ENCODE measurements around the gene WDFY4.
"Not testable (repeated sequence)": the region's sequence is repeated elsewhere in the genome, so short reads cannot be mapped to it uniquely, and the experiment has no call there.

Gene WDFY4

GRCh38 chr10:48684792-48685623, at the start of gene WDFY4:
Gene WDFY4, plus strand, starts transcription at chr10:48684873. Its CDS starts 24,860 bp downstream, at chr10:48709733.
- no peak for FAIRE-seq

- FAIRE-seq, result no peak
Observed at GRCh38 chr10:48634984-48635557, 49.6 kb upstream of the WDFY4 start.

- FAIRE-seq, result no peak
Observed at GRCh38 chr10:48636231-48636630, 48.4 kb upstream of the WDFY4 start.

DNA sequence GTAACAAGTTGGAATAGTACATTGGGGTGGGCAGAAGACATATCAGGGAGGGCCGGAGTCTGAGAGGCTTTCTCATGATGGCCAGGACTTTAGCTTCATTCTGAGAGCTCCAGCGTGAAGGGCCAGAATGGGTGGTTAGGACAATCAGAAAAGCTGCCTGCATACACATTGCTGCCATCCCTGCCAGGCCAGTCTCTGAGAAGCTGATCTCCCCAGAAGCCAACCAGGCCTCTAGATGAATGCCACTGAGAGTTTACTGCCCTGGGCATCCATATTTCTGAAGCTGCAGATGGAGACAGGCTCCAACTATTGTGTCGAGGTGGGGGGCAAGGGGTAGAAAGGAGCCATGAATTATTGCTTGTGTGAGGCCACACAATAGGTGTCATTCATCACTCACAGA, 47.8 kb upstream of the WDFY4 start:
- FAIRE-seq, result no peak

- FAIRE-seq, result no peak
Observed at GRCh38 chr10:48638158-48638557, 46.5 kb upstream of the WDFY4 start.

- FAIRE-seq, result no peak
Observed at GRCh38 chr10:48638739-48639527, 45.7 kb upstream of the WDFY4 start.

GRCh38 chr10:48639632-48640031, 45.0 kb upstream of the WDFY4 start:
- no peak for FAIRE-seq

- no peak for FAIRE-seq
Observed at GRCh38 chr10:48640326-48640725, 44.3 kb upstream of the WDFY4 start.

DNA sequence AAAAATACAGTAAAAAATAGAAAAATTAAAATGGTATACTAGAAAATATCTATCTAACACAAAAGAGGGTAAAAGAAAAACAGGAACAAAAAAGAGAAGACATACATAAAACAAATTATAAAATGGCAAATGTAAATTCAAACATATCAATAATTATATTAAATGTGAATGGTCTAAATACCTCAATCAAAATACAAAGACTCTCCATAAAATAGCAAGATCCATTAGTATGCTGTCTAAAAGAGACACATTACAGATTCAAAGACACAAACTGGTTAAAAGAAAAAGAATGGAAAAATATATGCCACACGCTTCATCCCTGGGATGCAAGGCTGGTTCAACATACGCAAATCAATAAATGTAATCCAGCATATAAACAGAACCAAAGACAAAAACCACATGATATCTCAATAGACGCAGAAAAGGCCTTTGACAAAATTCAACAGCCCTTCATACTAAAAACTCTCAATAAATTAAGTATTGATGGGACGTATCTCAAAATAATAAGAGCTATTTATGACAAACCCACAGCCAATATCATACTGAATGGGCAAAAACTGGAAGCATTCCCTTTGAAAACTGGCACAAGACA, 43.5 kb upstream of the WDFY4 start:
- not testable (repeated sequence) for FAIRE-seq

DNA sequence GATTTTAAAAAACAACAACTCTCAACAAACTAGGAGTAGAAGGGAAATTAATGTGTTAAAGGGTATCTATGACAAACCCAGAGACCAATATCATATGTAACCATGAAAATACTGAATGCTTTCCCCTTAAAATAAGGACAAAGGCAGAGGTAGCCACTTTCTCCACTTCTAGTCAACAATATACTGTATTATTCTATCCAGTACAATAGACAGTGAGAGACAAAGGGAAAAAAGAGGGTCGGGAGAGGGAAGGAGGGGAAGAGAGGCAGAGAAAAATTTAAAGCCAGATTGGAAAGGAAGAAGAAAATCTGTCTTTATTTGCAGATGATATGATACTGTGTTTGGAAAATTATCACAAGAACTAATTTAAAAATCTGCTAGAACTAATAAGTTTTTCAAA, 39.1 kb upstream of the WDFY4 start:
- FAIRE-seq, result no peak

DNA sequence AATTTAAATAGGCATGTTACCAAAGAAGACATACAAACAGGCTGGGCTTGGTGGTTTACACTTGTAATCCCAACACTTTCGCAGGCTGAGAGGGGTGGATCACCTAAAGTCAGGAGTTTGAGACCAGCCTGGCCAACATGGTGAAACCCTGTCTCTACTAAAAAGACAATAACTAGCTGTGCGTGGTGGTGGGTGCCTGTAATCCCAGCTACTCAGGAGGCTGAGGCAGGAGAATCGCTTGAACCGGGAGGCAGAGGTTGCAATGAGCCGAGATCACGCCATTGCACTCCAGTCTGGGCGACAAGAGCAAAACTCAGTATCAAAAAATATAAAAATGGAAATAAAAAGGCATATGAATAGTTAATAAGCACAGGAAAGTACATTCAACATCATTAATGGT, 37.6 kb upstream of the WDFY4 start:
- not testable (repeated sequence) for FAIRE-seq

DNA sequence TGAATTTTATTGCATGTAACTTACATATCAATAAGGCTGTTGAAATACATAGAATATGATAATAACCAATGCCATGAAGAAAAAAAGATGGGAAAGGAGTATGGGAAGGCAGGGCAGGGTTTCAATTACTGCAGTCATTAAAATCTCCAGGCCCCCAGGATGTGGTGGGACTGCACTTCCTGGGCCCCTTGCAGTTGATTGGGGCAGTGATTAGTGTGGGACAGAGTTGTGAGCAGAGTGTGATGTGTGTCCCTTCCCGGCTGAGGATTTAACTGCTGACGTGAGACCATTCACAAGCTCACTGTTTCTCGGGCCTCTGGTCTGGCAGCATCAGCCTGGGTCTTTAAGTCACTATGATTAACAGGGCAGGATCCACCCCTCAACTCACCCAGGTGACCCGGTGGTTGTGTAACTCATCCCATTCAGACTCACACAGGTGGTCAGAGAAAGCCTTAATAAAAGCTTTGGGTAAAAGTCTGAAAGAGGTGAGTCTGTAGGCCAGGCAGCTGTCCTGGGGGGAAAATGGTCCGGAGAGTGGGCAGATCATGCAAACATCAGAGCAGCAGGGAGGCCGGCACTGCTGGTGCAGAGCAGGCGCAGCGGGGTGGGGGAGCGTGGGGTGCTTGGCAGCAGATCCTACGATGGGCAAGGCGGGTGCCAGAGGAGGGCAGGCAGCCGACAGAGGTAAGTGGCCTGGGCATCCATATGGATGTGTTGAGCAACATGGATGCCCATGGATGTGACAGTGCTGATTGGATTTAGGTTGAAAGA, 36.3 kb upstream of the WDFY4 start:
- FAIRE-seq, result no peak

GRCh38 chr10:48649349-48649944, 35.2 kb upstream of the WDFY4 start:
- FAIRE-seq, result no peak

DNA sequence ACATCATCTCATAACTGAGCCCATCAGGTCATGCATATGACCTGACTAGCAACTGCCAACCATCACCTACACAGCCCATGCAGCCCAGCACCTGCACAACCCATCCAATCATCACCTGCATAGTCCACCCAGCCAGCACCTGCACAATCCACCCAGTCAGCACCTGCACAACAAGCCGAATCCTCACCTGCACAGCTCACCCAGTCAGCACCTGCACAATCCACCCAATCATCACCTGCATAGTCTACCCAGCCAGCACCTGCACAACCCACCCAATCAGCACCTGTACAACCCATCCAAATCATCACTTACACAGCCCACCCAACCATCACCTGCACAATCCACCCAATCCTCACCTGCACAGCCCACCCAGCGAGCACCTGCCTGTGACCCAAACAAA, 33.4 kb upstream of the WDFY4 start:
- FAIRE-seq, result no peak

- FAIRE-seq, result no peak
Observed at GRCh38 chr10:48651839-48652238, 32.8 kb upstream of the WDFY4 start.

- no peak for FAIRE-seq
Observed at GRCh38 chr10:48652344-48652743, 32.3 kb upstream of the WDFY4 start.

DNA sequence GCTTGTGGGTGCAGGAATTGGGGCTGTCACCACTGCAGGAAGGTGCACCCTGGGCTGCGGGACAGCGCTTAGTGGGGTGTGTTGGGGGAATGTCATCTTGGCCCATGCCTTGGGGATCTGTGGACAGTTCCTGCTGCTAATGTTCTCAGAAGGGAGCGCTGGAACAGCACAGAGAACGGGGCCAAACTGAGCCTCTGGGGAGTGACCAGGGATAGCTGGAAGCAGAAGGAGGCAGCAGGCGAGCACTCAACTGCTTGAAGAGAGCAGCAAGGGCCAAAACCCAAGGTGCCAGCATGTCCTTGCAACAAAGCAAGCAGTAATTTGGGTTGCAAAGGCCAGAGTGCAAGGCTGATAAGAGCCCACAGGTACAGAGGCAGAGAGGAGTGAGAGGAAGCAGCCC, 31.3 kb upstream of the WDFY4 start:
- no peak for FAIRE-seq

DNA sequence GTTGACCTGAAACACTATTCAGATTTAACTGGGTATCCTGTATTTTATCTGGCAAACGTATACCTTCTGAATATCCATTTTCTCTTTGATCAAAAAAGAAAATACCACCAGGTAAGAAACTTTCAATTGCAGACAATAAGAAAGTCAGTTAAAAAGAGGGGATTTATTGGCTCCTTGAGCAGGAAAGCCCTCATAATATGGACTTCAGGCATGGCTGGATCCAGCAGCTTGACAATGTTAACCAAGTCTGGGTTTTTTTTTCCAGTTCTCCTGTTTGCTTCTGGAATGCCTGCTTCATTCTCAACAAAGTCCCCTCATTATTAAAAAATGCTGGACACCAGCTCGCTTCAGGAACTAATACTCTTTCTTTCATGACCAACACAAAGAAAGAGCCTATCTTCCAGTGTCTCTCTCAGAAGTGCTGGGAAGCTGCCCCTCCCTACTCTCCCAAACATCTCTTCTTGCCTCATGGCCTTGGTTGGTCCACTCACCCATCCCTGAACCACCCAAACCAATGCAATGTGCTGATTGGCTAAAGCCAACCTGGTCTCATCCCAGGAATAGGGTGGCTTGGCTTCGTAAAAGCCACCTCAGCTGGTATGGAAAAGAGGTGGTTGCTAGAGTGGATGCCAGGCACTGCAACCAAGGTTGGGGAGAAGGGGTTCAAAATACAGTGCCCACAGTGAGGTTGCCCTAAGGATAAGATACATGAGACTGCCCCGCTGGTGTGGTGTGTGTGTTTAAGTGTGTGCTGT, 30.6 kb upstream of the WDFY4 start:
- no peak for FAIRE-seq

DNA sequence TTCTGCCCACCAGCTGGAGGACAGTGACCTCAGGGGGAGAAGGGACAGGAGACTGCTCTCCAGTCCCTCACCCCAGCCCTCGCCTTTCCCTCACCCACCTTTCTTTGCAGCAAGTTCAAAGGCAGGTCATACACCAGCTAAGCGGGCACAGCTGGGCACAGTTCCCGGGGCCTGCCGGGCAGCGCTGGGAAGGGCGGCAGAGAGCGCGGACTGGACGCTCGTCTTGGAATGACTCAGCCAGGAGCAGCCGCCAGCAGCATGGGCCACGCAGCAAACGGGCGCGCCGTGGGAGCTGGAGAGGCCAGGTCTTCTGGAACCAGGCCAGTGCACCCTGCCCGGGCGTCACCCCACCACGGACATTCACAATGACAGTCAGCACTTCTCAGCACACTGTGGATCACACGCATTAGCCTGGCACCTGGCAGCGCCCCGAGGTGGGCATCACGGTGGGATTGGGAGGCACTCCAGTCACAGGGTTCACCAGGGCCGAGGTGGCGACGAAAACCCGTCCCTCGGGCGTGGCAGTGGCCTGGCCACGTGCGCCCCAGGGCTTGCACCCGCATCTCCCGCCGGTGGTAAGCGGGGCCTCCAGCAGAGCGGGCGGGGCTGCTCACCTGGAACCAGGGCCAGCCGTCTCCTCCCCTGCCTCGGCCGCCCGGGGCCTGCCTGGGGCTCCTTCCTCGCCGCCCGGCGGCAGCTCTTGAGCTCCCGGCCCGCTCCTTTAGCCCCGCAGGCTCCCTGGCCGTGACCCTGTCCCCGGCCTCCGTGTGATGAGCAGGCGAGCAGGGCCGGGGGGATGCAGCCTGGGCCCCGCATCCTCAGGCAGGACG, 29.0 kb upstream of the WDFY4 start:
- no peak for FAIRE-seq

- FAIRE-seq, result no peak
Observed at GRCh38 chr10:48656241-48656913, 28.3 kb upstream of the WDFY4 start.

Data from endometrium (tissue), 2 donors.